ENCODE data around the gene CDC123.
"Not testable (repeated sequence)": the region's sequence is repeated elsewhere in the genome, so short reads cannot be mapped to it uniquely, and the experiment has no call there.

Gene CDC123

DNA sequence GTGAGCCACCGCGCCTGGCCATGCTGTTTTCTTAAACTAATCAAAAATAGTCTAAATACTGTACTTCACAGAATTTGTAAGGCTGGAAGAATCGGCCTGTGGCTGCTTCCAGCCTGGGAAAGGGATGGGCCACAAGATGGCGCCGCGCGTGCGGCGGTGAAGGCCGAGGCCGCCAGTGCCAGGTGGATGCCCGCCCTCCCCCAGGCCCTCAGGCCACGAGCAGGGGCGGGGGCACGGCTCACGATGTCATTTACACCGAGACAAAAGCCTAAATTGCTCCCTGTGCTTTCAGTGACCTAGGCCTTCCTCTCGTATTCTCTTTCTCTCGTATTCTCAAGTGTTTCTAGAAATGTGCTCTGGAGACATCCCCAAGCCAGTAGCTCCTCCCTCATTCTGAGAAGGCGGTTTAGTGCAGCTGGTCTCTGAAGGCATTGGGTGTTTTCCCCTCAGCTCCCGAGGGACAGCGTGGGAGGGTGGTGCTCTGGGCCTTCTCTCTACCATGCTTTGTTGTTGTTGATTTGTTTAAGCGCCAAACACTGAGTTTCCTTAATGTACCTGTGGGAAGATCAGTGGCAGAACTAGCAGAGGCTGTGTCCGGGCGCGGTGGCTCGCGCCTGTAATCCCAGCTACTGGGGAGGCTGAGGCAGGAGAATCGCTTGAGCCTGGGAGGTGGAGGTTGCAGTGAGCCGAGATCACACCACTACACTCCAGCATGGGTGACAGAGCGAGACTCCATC is 68.4 kb downstream of the CDC123 start:
- no peak for TF ChIP-seq ZNF274 (IDR thresholded peaks at IDR 0.05; ENCODE audit: low read depth, low read length)
- H3K4me3 ChIP-seq (ENCODE audit: low read length) = peak overlapping the region; percentile 26; the same call in 1 of the 2 replicates

DNA sequence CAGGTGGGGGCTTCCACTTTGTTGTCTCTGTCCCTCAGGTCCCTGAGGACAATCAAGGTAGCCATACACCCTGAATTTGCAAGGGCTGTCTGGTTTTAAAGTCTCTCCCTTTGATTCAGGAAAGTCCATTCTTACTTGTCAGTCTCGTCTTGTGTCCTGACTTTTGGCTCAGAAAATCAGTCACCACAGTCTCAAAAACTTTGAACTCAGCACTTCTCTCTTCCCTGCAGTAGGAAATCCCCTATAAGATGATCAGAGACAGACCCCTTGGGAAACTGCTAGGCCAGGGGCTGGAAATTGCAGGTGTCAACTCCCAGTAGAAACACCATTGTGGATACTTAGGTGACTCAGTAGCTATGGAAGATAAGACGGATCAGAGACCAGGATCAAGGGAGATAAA is 73.1 kb downstream of the CDC123 start:
- no peak overlapping the region for H3K4me3 ChIP-seq (ENCODE audit: low read length)
- TF ChIP-seq ZNF274 (IDR thresholded peaks at IDR 0.05; ENCODE audit: low read depth, low read length) = no peak

DNA sequence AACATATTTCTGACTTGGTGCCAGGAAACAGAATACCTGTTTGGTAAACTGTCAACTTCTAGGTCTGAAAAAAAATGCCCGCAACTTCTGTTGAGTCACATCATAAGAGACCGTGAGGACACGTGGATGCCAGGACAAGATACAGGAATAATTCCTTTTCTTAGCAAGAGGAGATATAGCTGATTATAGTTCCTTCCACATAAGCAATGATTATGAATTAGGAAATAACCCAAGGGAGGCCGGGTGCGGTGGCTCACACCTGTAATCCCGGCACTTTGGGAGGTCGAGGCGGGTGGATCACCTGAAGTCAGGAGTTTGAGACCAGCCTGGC is 75.2 kb downstream of the CDC123 start:
- no peak overlapping the region for H3K4me3 ChIP-seq (ENCODE audit: low read length)
- no peak for TF ChIP-seq ZNF274 (IDR thresholded peaks at IDR 0.05; ENCODE audit: low read depth, low read length)

DNA sequence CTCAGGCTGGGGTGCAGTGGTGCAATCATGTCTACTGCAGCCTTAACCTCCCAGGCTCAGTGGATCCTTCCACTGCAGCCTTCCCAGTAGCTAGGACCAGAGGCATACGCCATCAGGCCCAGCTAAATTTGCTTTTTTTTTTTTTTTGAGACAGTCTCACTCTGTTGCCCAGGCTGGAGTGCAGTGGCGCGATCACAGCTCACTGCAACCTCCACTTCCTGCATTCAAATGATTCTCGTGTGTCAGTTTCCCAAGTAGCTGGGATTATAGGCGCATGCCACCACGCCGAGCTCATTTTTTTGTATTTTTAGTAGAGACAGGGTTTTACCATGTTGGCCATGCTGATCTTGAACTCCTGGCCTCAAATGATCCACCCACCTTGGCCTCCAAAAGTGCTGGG is 81.9 kb downstream of the CDC123 start:
- not testable (repeated sequence) for H3K4me3 ChIP-seq (ENCODE audit: low read length)

DNA sequence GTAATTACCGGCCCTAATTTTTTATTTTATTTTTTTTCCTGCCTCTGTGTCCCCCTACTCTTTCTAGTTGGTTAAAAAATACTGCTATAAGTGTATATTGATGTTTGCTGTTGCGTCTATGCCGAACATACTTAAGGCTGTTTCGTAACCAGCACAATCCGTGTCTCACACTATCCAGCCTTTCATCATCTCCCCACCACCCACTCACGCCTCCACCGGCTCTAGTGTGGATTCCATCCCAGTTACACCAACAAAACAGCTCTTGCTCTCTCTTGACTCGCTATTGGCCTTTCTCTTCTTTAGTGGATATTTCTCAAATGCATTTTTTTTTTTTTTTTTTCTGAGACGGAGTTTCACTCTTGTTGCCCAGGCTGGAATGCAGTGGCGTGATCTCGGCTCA is 83.3 kb downstream of the CDC123 start:
- H3K4me3 ChIP-seq (ENCODE audit: low read length) = no peak overlapping the region
- TF ChIP-seq ZNF274 (IDR thresholded peaks at IDR 0.05; ENCODE audit: low read depth, low read length) = no peak

DNA sequence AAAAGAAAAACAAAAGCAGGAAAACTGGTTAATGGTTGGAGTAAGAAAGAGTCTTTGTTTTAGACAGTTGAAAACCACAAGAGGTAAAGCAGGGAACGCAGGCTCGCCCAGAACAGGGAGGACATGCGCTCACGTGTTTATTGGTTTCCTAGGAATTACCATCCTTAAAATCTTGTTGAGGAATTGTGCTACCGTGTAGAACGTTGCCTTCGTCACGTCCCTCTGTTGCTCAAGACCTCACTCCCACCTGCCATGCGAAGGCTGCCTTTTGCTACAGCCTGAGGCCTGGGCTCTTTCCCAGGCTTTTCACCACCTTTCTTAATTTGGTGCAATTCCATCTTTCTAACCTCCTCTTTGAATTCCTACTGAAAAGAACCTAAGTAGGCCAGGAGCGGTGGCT is 91.8 kb downstream of the CDC123 start:
- H3K4me3 ChIP-seq (ENCODE audit: low read length) = no peak overlapping the region
- no peak for TF ChIP-seq ZNF274 (IDR thresholded peaks at IDR 0.05; ENCODE audit: low read depth, low read length)

DNA sequence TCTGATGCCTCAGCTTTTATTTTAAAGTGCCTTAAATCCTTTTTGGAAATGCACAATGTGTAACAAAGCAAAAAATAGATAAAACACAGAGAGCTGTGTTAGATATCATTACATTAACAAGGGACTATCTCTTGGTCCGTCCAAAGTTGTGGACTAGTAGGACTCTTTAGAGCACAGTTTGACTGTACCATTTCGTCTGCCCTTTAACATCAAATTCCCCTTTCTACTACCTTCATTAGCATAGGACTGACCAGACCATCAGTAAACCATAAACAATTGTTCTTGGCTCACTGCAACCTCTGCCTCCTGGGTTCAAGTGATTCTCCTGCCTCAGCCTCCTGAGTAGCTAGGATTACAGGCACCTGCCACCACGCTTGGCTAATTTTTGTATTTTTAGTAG is 101.8 kb downstream of the CDC123 start:
- not testable (repeated sequence) for H3K4me3 ChIP-seq (ENCODE audit: low read length)

DNA sequence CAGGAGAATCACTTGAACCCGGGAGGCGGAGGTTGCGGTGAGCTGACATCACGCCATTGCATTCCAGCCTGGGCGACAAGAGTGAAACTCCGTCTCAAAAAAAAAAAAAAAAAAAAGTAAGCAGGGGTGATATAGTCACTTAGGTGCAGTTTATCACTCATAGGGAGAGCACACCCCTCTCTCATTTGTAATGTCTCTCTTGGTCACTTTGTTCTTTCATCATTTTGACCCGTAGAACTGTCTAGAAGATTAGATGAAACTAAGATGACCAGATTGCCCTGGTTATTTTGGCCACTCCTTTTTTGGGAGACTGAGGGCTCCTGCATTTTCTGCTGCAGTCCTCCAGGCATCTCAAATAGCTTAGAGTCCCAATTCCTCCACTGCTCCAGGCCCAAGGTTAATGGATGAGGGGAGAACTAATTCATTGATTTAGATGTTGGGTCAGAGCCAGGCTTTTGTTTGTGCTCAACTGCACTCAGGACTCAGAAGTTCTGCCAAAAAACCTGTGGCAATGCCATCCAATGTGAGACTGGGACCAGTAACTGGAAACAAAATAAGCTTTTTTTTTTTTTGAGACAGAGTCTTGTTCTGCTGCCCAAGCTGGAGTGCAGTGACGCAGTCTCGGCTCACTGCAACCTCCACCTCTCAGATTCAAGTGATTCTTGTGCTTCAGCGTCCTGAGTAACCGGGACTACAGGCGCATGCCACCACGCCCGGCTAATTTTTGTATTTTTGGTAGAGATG is 103.4 kb downstream of the CDC123 start:
- TF ChIP-seq ZNF274 (IDR thresholded peaks at IDR 0.05; ENCODE audit: low read depth, low read length) = no peak

More for the DNA sequence above, 103.4 kb downstream of the CDC123 start:
- no peak overlapping the region for H3K4me3 ChIP-seq (ENCODE audit: low read length)
